MCF 10A (cell line): ENCODE data around the gene ATF7. TPM values are rescaled to one million over a fixed set of nuclear protein-coding genes. Genes with fewer than 3 reads are reported as not detected.
A peak's percentile ranks its signal among the peaks of the same experiment; 100 is the strongest.

ENCODE experiments used
- BruUV-seq: library from RNA; stranded (reverse); fragments of 400-500 nt; replicated peaks from 2 replicates; lab custom pipeline; 2021; lab: Mats Ljungman, UMichigan
- CTCF ChIA-PET: fragments of 300-600 bp; sonication (Branson Sonifier 250); formaldehyde crosslinking; extraction: SDS; loops from one replicate; lab custom pipeline; 2021; ENCODE audit warnings: antibody characterized with exemption, inconsistent platforms; lab: Yijun Ruan, JAX
- POLR2A ChIA-PET: fragments of 300-600, 350-650 bp; sonication (Branson Sonifier 250); formaldehyde crosslinking; extraction: SDS; loops from one replicate; lab custom pipeline; 2020; ENCODE audit warnings: antibody characterized with exemption, inconsistent platforms; lab: Yijun Ruan, JAX
- DNase-seq: peaks from one replicate; pipeline ENCODE4 v3.0.0-alpha.2; 2018; ENCODE audit not compliant: unreplicated experiment
- H3K27ac Mint-ChIP-seq: one replicate; pipeline ENCODE4 v1.8.0; 2022; ENCODE audit warnings: mild to moderate bottlenecking, low read depth, mixed read lengths; ENCODE audit not compliant: unreplicated experiment
- H3K27me3 Mint-ChIP-seq: one replicate; pipeline ENCODE4 v1.8.0; 2022; ENCODE audit warnings: mixed read lengths; ENCODE audit not compliant: insufficient read depth, unreplicated experiment
- H3K36me3 Mint-ChIP-seq: one replicate; pipeline ENCODE4 v1.8.0; 2022; ENCODE audit warnings: mild to moderate bottlenecking, moderate library complexity, mixed read lengths; ENCODE audit not compliant: insufficient read depth, unreplicated experiment
- H3K4me1 Mint-ChIP-seq: one replicate; pipeline ENCODE4 v1.8.0; 2022; ENCODE audit warnings: mixed read lengths; ENCODE audit not compliant: insufficient read depth, unreplicated experiment
- H3K4me3 Mint-ChIP-seq: one replicate; pipeline ENCODE4 v1.8.0; 2022; ENCODE audit warnings: mild to moderate bottlenecking, moderate library complexity, mixed read lengths; ENCODE audit not compliant: unreplicated experiment
- H3K9me3 Mint-ChIP-seq: one replicate; pipeline ENCODE4 v1.8.0; 2022; ENCODE audit warnings: mixed read lengths; ENCODE audit not compliant: unreplicated experiment
- CTCF ChIP-seq: fragments of 200-600 bp; IDR thresholded peaks from one replicate; pipeline ENCODE4 v1.8.0; 2022; ENCODE audit warnings: antibody characterized with exemption, mild to moderate bottlenecking; ENCODE audit not compliant: unreplicated experiment
- intact Hi-C: fragments of 100-400 bp; cut with micrococcal nuclease; formaldehyde crosslinking; loops from 2 replicates; pipeline ENCODE4 v1.14.1; 2022
- total RNA-seq: library from RNA; stranded (reverse); gene quantifications from 2 replicates; pipeline ENCODE4 v1.2.3, GENCODE V29; 2022

The ATF7 gene
- total RNA-seq, 1 experiment from 2014 or later, result 40.8 TPM

GRCh38 chr12:53493610-53494391 lies 132.4 kb downstream of the ATF7 start:
- ChIA-PET CTCF (interaction anchor here (0.7 to 2.0 kb wide), 4 partner anchors 14 to 172 kb away, joined by 4 to 10 read pairs (median 6); partner anchors contain the start of genes AAAS and NPFF), POLR2A (interaction anchor here (0.6 to 6.5 kb wide), 13 partner anchors 7 to 488 kb away, joined by 3 to 40 read pairs (median 4); partner anchors contain the start of genes AAAS, MAP3K12 and TARBP2)
- DNase-seq, result no peak
- Mint-ChIP-seq H3K27me3 (no peaks in the 10 kb centered on the region), H3K4me1 (peaks cover 36% of the 10 kb centered on the region), H3K36me3 (peaks cover 16% of the 10 kb centered on the region), H3K9me3 (no peaks in the 10 kb centered on the region), H3K4me3 (peak overlapping the region; percentile 76), H3K27ac (peak overlapping the region; percentile 32)
- no TSS peak for BruUV-seq
- intact Hi-C loops, result no loop called here
- no peak for TF ChIP-seq CTCF

- intact Hi-C loops, result no loop called here
- TF ChIP-seq CTCF, result no peak
- peaks cover 29% of the 10 kb centered on the region for H3K4me1 Mint-ChIP-seq
- H3K27ac Mint-ChIP-seq, result peak overlapping the region; percentile 32
- H3K4me3 Mint-ChIP-seq, result peak overlapping the region; percentile 76
- DNase-seq, result peak; percentile 84
- H3K9me3 Mint-ChIP-seq, result no peaks in the 10 kb centered on the region
- no TSS peak for BruUV-seq
- CTCF ChIA-PET, result interaction anchor here (1.0 to 2.0 kb wide), 3 partner anchors 15 to 171 kb away, joined by 4 to 10 read pairs (median 7); partner anchors contain the start of genes AAAS and NPFF
- H3K36me3 Mint-ChIP-seq, result peaks cover 16% of the 10 kb centered on the region
- H3K27me3 Mint-ChIP-seq, result no peaks in the 10 kb centered on the region
- POLR2A ChIA-PET, result interaction anchor here (0.6 to 6.5 kb wide), 11 partner anchors 8 to 487 kb away, joined by 3 to 40 read pairs (median 4); partner anchors contain the start of genes AAAS, MAP3K12 and TARBP2
Measured at GRCh38 chr12:53492830-53493609, 133.2 kb downstream of the ATF7 start.

- intact Hi-C loops, result no loop called here
- CTCF ChIA-PET, result interaction anchor here (0.6 to 1.0 kb wide), 2 partner anchors 16 to 439 kb away, joined by 3 to 4 read pairs; no protein-coding TSS in a partner anchor
- Mint-ChIP-seq H3K9me3 (no peaks in the 10 kb centered on the region), H3K36me3 (peaks cover 11% of the 10 kb centered on the region), H3K4me1 (peaks cover 25% of the 10 kb centered on the region), H3K27me3 (no peaks in the 10 kb centered on the region), H3K4me3 (peak overlapping the region; percentile 76), H3K27ac (peak overlapping the region; percentile 32)
- no peak for DNase-seq
- TSS peak; percentile 58 for BruUV-seq
- no peak for TF ChIP-seq CTCF
- POLR2A ChIA-PET, result interaction anchor here (0.8 to 6.5 kb wide), 7 partner anchors 8 to 169 kb away, joined by 3 to 40 read pairs (median 4); partner anchors contain the start of genes MAP3K12 and TARBP2
Measured at GRCh38 chr12:53492188-53492587, 134.0 kb downstream of the ATF7 start.
